Right lobe of liver (tissue), 6 donors: Measurements from ENCODE around the gene ZNF512B. TPM values are rescaled to one million over a fixed set of nuclear protein-coding genes. Genes with fewer than 3 reads are reported as not detected.

Experiments used
- ATAC-seq, 4 donors: fragments of 200-7000 bp; cut with Tn5 transposase; one replicate each; pipeline ENCODE4 v1.9.1; 2020; ENCODE audit warnings: mild to moderate bottlenecking in 4 of 4, moderate library complexity in 4 of 4
- DNase-seq, 3 donors: peaks; one replicate each; pipeline ENCODE4 v3.0.0-alpha.2; 2020
- H3K27ac ChIP-seq, 3 donors: fragments of 200-600 bp; one replicate each; pipeline ENCODE4 v1.8.0; 2022
- H3K27me3 ChIP-seq, 2 donors: fragments of 200-600 bp; one replicate each; pipeline ENCODE4 v1.8.0; 2022
- H3K36me3 ChIP-seq, 4 donors: fragments of 200-600 bp; sonication (generic) in 1 of 4; one replicate each; pipeline versions ENCODE4 v1.5.1 to v1.8.0; 2017 to 2022; ENCODE audit warnings: control low read depth in 1 of 4
- H3K4me1 ChIP-seq, 4 donors: fragments of 200-600 bp; sonication (generic) in 1 of 4; one replicate each; pipeline versions ENCODE4 v1.5.1 to v1.8.0; 2017 to 2022; ENCODE audit warnings: control low read depth in 1 of 4
- H3K4me3 ChIP-seq, 3 donors: fragments of 200-600 bp; one replicate each; pipeline ENCODE4 v1.8.0; 2022
- H3K9me3 ChIP-seq, 4 donors: fragments of 200-600 bp; sonication (generic) in 1 of 4; one replicate each; pipeline versions ENCODE4 v1.5.1 to v1.8.0; 2017 to 2022; ENCODE audit warnings: control low read depth in 1 of 4
- CTCF ChIP-seq, 4 donors: fragments of 200-600 bp in 3 of 4; fragments of 450-650 bp in 1 of 4; IDR thresholded peaks; one replicate each; pipeline versions ENCODE4 v1.5.1 to v1.8.0; 2016 to 2022; ENCODE audit warnings: antibody characterized with exemption in 4 of 4, mild to moderate bottlenecking in 2 of 4
- POLR2A ChIP-seq: fragments of 450-650 bp; IDR thresholded peaks from one replicate; pipeline ENCODE4 v1.6.1; 2017; ENCODE audit warnings: antibody characterized with exemption, mild to moderate bottlenecking
- WGBS: methylation state at CpG from one replicate; pipeline ENCODE4 v1.1.6; 2018; ENCODE audit warnings: low coverage, low lambda C conversion rate; ENCODE audit not compliant: insufficient coverage; ENCODE audit errors: missing lambda C conversion rate; 5-methylcytosine and 5-hydroxymethylcytosine counted together
- intact Hi-C, 2 donors: fragments of 100-400 bp; cut with DNase I; formaldehyde crosslinking; loops; one replicate each; pipeline versions ENCODE4 v1.11.2 to v1.14.1; 2022
- total RNA-seq, 6 experiments: library from RNA; depleted of rRNA in 2 of 6; stranded (reverse); fragments of >200 nt in 2 of 6; fragmentation: NEBNext Ultra II Directional in 3 of 6; extraction: Animal tissue kit (Norgen Biotek cat#: 25700) in 3 of 6; gene quantifications; one replicate each; pipeline versions ENCODE4 v1.1.0 to v1.2.4, GENCODE V29; 2016 to 2023
- donor health status: DM: no; HTN: yes; CAD: no.
- donor health status: DM: no; HTN: no; CAD: no.
- donor health status: DM: no; HTN: no; CAD: no.
- donor health status: DM: no; HTN: yes; CAD: no.
- donor health status: DM: no; HTN: yes; CAD: no.

The ZNF512B gene
- total RNA-seq, 6 experiments from 2014 or later = 10.8 to 16.8 (median 14.0) TPM

GRCh38 chr20:63929071-63929470, 40.7 kb downstream of the ZNF512B start:
- TF ChIP-seq POLR2A (no peak), CTCF (IDR thresholded peaks at IDR 0.05) (no peak)
- no peaks in the 10 kb centered on the region for H3K27me3 ChIP-seq
- no peak overlapping the region for H3K27ac ChIP-seq
- no peaks in the 10 kb centered on the region for H3K4me1 ChIP-seq
- WGBS = 92% methylated on average over 12 of the region's 26 CpGs
- H3K36me3 ChIP-seq = peaks cover 0 to 44% (median 25%) of the 10 kb centered on the region in 4 donors
- intact Hi-C loops = no loop called here
- no peak overlapping the region for H3K4me3 ChIP-seq
- no peaks in the 10 kb centered on the region for H3K9me3 ChIP-seq
- DNase-seq (no peak), ATAC-seq (no peak)

DNA sequence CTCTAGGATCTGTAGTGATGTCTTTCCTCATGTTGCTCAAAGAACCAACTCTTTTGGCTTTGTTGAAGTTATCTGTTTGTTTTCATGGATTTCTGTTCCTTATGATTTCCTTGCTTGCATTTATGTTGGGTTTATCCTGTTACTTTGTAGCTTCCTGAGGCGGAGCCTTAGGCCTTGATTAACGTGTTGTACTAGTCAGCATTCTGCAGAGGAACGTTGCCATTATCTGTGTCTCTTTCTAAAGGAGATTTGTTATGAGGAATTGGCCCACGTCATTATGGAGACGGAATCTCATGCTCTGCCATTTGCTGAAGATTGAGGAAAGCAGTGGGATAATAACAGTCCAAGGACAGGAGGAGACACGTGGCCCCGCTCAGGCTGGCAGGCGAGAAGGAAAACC, 43.4 kb downstream of the ZNF512B start:
- TF ChIP-seq CTCF (IDR thresholded peaks at IDR 0.05) = no peak
- TF ChIP-seq POLR2A = no peak
- H3K4me1 ChIP-seq = no peaks in the 10 kb centered on the region
- WGBS = 75% methylated on average over 7 of the region's 8 CpGs
- no peaks in the 10 kb centered on the region for H3K27me3 ChIP-seq
- intact Hi-C loops = no loop called here
- ATAC-seq = peak; percentile 46 to 66 (median 58)
- DNase-seq = no peak
- H3K4me3 ChIP-seq = no peak overlapping the region
- peak overlapping the region in 1 of 3 donors; percentile 24 for H3K27ac ChIP-seq
- H3K36me3 ChIP-seq = peaks cover 0 to 33% (median 19%) of the 10 kb centered on the region in 4 donors
- no peaks in the 10 kb centered on the region for H3K9me3 ChIP-seq

- Histone ChIP-seq H3K9me3 (no peaks in the 10 kb centered on the region), H3K4me3 (no peak overlapping the region), H3K36me3 (peaks cover 0 to 14% (median 8%) of the 10 kb centered on the region in 4 donors), H3K27ac (no peak overlapping the region), H3K4me1 (no peaks in the 10 kb centered on the region), H3K27me3 (no peaks in the 10 kb centered on the region)
- DNase-seq (no peak), ATAC-seq (no peak)
- WGBS = 72% methylated on average over 8 of the region's 9 CpGs
- intact Hi-C loops = no loop called here
- no peak for TF ChIP-seq POLR2A
- no peak for TF ChIP-seq CTCF (IDR thresholded peaks at IDR 0.05)
These were observed 45.5 kb downstream of the ZNF512B start for GRCh38 chr20:63924241-63924640.

DNA sequence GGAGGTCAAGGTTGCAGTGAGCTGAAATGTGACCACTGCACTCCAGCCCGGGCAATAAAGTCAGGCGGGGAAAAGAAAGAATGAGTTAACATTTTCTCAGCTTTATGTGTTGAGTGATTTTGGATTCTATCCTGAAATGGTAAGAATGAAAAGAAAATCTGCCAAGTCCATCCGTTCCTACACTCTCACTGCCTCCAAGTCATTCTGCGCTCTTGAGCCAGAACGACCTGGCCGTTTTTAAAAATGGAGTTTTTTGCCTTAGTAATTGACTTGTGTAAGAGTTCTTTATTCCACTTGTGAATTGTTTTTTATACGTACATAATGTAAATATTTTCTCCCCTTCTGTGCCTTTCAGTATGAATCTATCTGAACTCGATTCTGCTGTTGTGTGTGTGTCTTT, 46.1 kb downstream of the ZNF512B start:
- Histone ChIP-seq H3K27ac (no peak overlapping the region), H3K9me3 (no peaks in the 10 kb centered on the region), H3K27me3 (no peaks in the 10 kb centered on the region), H3K4me3 (no peak overlapping the region), H3K36me3 (peaks cover 0 to 8% (median 6%) of the 10 kb centered on the region in 4 donors), H3K4me1 (no peaks in the 10 kb centered on the region)
- intact Hi-C loops = no loop called here
- DNase-seq (no peak), ATAC-seq (no peak)
- no peak for TF ChIP-seq CTCF (IDR thresholded peaks at IDR 0.05)
- no peak for TF ChIP-seq POLR2A
- 80% methylated on average over 8 of the region's 8 CpGs for WGBS

DNA sequence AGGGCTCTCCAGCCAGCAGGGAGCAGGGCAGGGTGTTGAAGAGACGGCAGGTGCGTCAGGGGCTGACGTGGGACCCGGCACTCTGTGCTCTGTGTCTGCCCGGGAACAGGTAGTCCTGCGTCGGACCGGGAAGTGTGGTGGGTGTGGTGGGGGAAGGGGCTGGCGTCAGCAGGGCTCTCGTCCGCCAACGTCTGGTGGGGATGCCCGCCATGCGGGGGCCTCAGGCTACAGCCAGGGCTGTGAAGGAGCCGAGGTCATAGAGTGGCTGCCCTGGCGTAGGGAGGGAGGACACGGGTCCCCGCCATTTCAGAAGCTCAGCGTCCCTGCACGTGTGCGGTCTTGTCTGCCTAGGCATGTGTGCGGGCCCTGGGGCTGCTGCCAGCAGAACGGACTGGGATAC, 49.5 kb downstream of the ZNF512B start:
- H3K36me3 ChIP-seq = peaks cover 0 to 2% (median 0%) of the 10 kb centered on the region in 4 donors
- H3K4me3 ChIP-seq = no peak overlapping the region
- H3K9me3 ChIP-seq = no peaks in the 10 kb centered on the region
- no peak overlapping the region for H3K27ac ChIP-seq
- DNase-seq (no peak), ATAC-seq (peak in 1 of 4 donors; percentile 43)
- intact Hi-C loops = no loop called here
- H3K27me3 ChIP-seq = no peaks in the 10 kb centered on the region
- H3K4me1 ChIP-seq = no peaks in the 10 kb centered on the region
- 89% methylated on average over 13 of the region's 23 CpGs for WGBS
- TF ChIP-seq POLR2A = no peak
- no peak for TF ChIP-seq CTCF (IDR thresholded peaks at IDR 0.05)
